Gastroesophageal sphincter (tissue), 3 donors: ENCODE measurements around the gene PDK1.

Experiments
- CTCF ChIP-seq, 4 experiments: fragments of 200-600 bp in 2 of 4; fragments of 450-650 bp in 2 of 4; sonication (generic) in 1 of 4; IDR thresholded peaks; one replicate each; pipeline ENCODE4 v1.5.1; 2017 to 2019; ENCODE audit warnings: antibody characterized with exemption in 4 of 4, mild to moderate bottlenecking in 2 of 4, moderate library complexity in 2 of 4
- POLR2AphosphoS5 ChIP-seq: sonication (generic); formaldehyde crosslinking; IDR thresholded peaks from one replicate; pipeline ENCODE4 v1.6.1; 2017; ENCODE audit warnings: antibody characterized with exemption

- TF ChIP-seq CTCF (IDR thresholded peaks at IDR 0.05) = no peak
- no peak for TF ChIP-seq POLR2AphosphoS5
These were observed 1.3 kb upstream of the PDK1 start for GRCh38 chr2:172554352-172555271.
